NCI-H2196 treated with DMSO at 0.1 percent for 48 hours (cell line): Measurements from ENCODE around the gene MACROH2A2.
"Not testable (repeated sequence)": the region's sequence is repeated elsewhere in the genome, so short reads cannot be mapped to it uniquely, and the experiment has no call there.

Source experiments
- DNase-seq: peaks from one replicate; lab custom pipeline; 2025; ENCODE audit not compliant: unreplicated experiment; lab: John Stamatoyannopoulos, UW

MACROH2A2 gene

GRCh38 chr10:70147259-70147625, 94.6 kb downstream of the MACROH2A2 start:
- no peak for DNase-seq

- DNase-seq: no peak
These were observed 95.9 kb downstream of the MACROH2A2 start for GRCh38 chr10:70148516-70148915.

DNA sequence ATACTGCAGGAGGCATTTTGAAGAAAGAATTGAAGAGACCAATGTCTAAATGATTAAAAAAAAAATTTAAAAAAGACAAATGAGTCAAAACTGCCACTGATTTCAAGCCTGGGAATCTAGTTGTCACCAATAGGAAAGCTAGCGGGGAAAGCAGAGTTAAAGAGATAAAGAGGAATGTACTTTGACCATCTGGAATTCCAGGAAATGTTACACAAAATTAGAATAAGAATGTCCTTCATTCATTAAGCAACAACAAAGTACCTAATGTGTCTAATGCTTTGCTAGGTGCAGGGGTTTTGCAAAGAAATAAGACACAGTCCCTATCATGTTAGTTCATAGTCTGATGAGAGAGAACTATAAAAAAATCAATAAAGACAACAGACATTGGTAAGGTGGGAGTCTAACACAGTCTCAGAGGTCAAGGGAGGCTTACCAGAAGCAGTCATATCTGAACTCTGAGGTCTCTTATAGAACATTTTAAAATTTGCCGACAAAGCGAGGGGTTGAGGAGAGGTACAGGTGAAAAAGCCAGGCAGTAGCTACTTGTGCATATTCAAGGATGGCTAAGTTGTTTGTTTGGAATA, 102.7 kb downstream of the MACROH2A2 start:
- no peak for DNase-seq

DNA sequence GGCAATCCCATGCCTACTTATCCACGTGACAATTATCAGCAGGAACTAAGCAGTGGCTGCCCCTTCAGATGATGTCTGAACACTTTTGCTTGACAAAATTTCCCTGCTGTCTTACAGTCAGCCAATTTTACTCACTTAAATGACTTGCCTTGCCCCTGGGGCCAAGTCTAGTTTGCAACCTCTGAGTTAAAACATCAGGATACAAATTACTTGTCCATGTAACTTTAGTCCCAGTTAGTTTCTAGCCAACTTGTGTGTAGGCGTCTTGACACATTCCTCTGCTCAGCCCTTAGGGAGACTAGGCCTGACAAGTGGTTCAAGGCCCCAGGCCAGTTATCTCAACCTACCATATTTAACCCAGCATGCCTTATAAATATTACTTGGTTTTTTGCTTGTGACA, 105.5 kb downstream of the MACROH2A2 start:
- DNase-seq: no peak

DNA sequence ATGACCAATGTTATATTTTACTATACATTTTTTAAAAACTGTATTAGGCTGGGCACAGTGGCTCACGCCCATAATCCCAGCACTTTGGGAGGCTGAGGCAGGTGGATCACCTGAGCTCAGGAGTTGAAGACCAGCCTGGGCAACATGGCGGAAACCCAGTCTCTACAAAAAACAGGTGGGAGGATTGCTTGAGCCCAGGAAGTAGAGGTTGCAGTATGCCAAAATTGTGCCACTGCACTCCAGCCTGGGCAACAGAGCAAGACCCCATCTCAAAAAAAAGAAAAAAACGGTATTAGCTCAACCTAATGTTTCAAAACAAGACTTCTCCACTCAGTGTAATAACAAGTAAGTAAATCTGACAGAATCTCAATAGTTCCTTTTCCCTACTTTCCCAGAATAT, 106.7 kb downstream of the MACROH2A2 start:
- not testable (repeated sequence) for DNase-seq

- DNase-seq: no peak
These were observed 108.2 kb downstream of the MACROH2A2 start for GRCh38 chr10:70160798-70161197.
